Left ventricle myocardium inferior (tissue), 1 donor: ENCODE data around the gene SLC22A25. TPM values are rescaled to one million over a fixed set of nuclear protein-coding genes. Genes with fewer than 3 reads are reported as not detected.

Source experiments
- DNase-seq: peaks from one replicate; pipeline ENCODE4 v3.0.0-alpha.2; 2020
- H3K27ac ChIP-seq: fragments of 200-600 bp; replicated peaks from 2 replicates; pipeline ENCODE4 v1.8.0; 2021
- H3K27me3 ChIP-seq: fragments of 200-600 bp; 2 replicates; pipeline ENCODE4 v1.8.0; 2021; ENCODE audit warnings: low read depth
- H3K36me3 ChIP-seq: fragments of 200-600 bp; 2 replicates; pipeline ENCODE4 v1.8.0; 2021
- H3K4me1 ChIP-seq: fragments of 200-600 bp; 2 replicates; pipeline ENCODE4 v1.8.0; 2021
- H3K4me3 ChIP-seq: fragments of 200-600 bp; 2 replicates; pipeline ENCODE4 v1.8.0; 2021; ENCODE audit warnings: mild to moderate bottlenecking, moderate library complexity
- H3K9me3 ChIP-seq: fragments of 200-600 bp; replicated peaks from 2 replicates; pipeline ENCODE4 v1.8.0; 2021
- intact Hi-C: fragments of 100-400 bp; cut with micrococcal nuclease; formaldehyde crosslinking; loops from one replicate; pipeline ENCODE4 v1.11.0; 2022
- long read RNA-seq: library from polyadenylated mRNA; unstranded; transcript quantifications from one replicate; pipeline ENCODE4 v2.0.0, GENCODE V29; 2021
- total RNA-seq: library from RNA; stranded (reverse); fragmentation: NEBNext Ultra II Directional; extraction: Animal tissue kit (Norgen Biotek cat#: 25700); gene quantifications from one replicate; pipeline ENCODE4 v1.2.1, GENCODE V29; 2021
- TF ChIP-seq, protein P1 (sequence below): fragments of 200-600 bp; IDR thresholded peaks from 2 replicates; pipeline ENCODE4 v1.8.0; 2021; ENCODE audit warnings: antibody characterized with exemption, mild to moderate bottlenecking, borderline replicate concordance
- donor health status: DM: no; HTN: yes; CAD: no; lungs with severe emphysema.

SLC22A25 gene
- total RNA-seq: not detected
- long read RNA-seq: 0 reads

DNA sequence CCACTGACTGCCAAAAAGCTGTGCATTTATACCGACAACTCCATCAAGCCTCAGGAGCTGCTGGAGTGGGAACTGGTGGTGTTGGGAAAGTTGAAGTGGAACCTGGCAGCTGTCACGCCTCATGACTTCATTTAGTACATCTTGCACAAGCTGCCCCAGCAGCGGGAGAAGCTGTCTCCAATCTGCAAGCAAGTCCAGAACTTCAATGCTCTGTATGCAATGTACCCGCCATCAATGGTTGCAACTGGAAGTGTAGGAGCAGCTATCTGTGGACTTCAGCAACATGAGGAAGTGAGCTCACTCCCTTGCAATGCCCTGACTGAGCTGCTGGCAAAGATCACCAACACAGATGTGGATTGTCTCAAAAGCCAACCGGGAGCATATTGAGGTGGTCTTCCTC lies at the start of gene SLC22A25:
SLC22A25 (minus strand) TSS at position 67 of the 400 bp plus-strand sequence. CDS start 13,947 bp downstream, outside the sequence.
- no peaks in the 10 kb centered on the region for H3K36me3 ChIP-seq
- H3K27ac ChIP-seq: no peak within 1 kb of the TSS
- no peak for DNase-seq
- no peaks in the 10 kb centered on the region for H3K9me3 ChIP-seq
- H3K4me1 ChIP-seq: no peaks in the 10 kb centered on the region
- H3K4me3 ChIP-seq: no peak within 1 kb of the TSS
- TF ChIP-seq, protein P1, sequence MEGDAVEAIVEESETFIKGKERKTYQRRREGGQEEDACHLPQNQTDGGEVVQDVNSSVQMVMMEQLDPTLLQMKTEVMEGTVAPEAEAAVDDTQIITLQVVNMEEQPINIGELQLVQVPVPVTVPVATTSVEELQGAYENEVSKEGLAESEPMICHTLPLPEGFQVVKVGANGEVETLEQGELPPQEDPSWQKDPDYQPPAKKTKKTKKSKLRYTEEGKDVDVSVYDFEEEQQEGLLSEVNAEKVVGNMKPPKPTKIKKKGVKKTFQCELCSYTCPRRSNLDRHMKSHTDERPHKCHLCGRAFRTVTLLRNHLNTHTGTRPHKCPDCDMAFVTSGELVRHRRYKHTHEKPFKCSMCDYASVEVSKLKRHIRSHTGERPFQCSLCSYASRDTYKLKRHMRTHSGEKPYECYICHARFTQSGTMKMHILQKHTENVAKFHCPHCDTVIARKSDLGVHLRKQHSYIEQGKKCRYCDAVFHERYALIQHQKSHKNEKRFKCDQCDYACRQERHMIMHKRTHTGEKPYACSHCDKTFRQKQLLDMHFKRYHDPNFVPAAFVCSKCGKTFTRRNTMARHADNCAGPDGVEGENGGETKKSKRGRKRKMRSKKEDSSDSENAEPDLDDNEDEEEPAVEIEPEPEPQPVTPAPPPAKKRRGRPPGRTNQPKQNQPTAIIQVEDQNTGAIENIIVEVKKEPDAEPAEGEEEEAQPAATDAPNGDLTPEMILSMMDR: no peak
- H3K27me3 ChIP-seq: peaks cover 41% of the 10 kb centered on the region
- intact Hi-C loops: no loop called here

DNA sequence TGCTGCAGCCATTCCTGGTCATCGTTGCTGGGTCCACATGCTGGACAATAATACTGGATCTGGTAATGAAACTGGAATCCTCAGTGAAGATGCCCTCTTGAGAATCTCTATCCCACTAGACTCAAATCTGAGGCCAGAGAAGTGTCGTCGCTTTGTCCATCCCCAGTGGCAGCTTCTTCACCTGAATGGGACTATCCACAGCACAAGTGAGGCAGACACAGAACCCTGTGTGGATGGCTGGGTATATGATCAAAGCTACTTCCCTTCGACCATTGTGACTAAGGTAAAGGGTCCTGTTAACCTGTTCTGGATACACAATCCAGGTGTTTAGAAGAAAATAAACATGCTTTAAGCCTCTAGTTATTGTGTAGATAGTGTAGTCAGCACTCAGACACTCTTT lies 46.9 kb upstream of the SLC22A25 start:
- H3K36me3 ChIP-seq: no peaks in the 10 kb centered on the region
- DNase-seq: no peak
- no peak overlapping the region for H3K27ac ChIP-seq
- TF ChIP-seq, protein P1: no peak
- intact Hi-C loops: no loop called here
- H3K27me3 ChIP-seq: no peaks in the 10 kb centered on the region
- no peak overlapping the region for H3K4me3 ChIP-seq
- H3K4me1 ChIP-seq: no peaks in the 10 kb centered on the region
- peaks cover 35% of the 10 kb centered on the region for H3K9me3 ChIP-seq

DNA sequence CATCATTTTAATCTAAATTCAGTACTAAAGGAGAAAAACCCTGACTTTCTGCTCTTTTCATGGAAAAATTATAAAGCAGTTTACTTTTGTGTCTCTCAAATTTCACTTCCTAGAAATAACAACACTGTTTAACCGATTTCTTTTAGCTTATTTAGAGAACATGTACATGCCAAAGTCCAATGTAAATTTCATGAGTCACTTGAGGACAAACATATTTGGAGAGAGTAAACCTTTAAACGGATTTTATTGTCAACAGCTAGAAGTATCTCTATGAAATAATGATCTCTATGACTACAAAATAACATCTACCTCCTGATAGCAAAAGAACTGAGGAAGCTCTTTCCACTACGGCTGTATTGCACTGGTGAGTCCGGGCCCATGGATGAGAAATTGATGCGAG lies 46.3 kb upstream of the SLC22A25 start:
- intact Hi-C loops: no loop called here
- no peak overlapping the region for H3K4me3 ChIP-seq
- DNase-seq: no peak
- H3K27ac ChIP-seq: no peak overlapping the region
- peaks cover 3% of the 10 kb centered on the region for H3K27me3 ChIP-seq
- no peaks in the 10 kb centered on the region for H3K4me1 ChIP-seq
- TF ChIP-seq, protein P1: no peak
- peaks cover 35% of the 10 kb centered on the region for H3K9me3 ChIP-seq
- H3K36me3 ChIP-seq: no peaks in the 10 kb centered on the region

DNA sequence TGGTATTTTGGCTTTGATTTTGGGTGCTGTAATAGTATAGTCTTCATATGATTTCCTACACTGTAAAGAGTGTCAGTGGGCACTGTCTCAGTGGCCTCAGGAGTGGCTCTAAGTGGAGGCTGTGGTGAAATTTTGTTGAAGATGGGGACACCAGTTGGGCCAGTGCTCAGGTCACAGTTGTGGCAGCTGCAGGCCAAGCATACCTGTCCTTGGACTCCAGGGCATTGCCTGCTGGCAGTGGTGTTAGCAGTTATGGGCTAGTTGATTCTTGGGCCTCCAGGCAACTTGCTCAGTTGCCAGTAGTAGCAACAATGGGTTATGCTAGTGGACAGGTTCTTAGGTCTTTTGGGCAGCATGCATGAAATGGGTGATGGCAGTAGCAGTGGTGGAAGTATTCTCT lies 39.2 kb upstream of the SLC22A25 start:
- no peaks in the 10 kb centered on the region for H3K36me3 ChIP-seq
- H3K27me3 ChIP-seq: peaks cover 45% of the 10 kb centered on the region
- DNase-seq: no peak
- H3K4me3 ChIP-seq: no peak overlapping the region
- TF ChIP-seq, protein P1: no peak
- intact Hi-C loops: no loop called here
- peaks cover 15% of the 10 kb centered on the region for H3K9me3 ChIP-seq
- no peak overlapping the region for H3K27ac ChIP-seq
- no peaks in the 10 kb centered on the region for H3K4me1 ChIP-seq

DNA sequence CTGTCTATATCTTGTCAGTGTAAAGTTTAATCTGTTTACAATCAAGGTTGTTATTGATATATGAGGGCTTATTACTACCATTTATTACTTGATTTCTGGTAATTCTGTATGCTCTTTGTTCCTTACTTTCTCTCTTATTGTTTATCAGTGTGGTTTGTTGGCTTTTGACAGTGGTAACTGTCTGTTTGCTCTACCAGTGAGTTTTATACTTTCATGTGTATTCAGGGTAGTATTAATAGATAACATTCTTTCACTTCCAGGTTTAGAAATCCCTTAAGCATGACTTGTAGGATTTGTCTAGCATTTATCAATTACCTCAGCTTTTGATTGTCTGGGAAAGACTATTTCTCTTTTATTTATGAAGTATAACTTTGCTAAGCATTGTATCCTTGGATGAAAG lies 37.5 kb upstream of the SLC22A25 start:
- H3K4me3 ChIP-seq: no peak overlapping the region
- no peak overlapping the region for H3K27ac ChIP-seq
- no peaks in the 10 kb centered on the region for H3K9me3 ChIP-seq
- TF ChIP-seq, protein P1: no peak
- H3K27me3 ChIP-seq: peaks cover 49% of the 10 kb centered on the region
- DNase-seq: no peak
- no peaks in the 10 kb centered on the region for H3K36me3 ChIP-seq
- no peaks in the 10 kb centered on the region for H3K4me1 ChIP-seq
- intact Hi-C loops: no loop called here
